IMR-90 (cell line): Measurements from ENCODE around the gene NEAT1.

Experiments
- CTCF ChIP-seq: conservative IDR thresholded peaks from 2 replicates; pipeline ENCODE4 v1.5.1; 2012; ENCODE audit warnings: mild to moderate bottlenecking, low read depth, low read length, improper control_type of control experiment
- ELK1 ChIP-seq: fragments of 150-350 bp; IDR thresholded peaks from 2 replicates; pipeline ENCODE4 v1.6.1; 2016; ENCODE audit warnings: low read depth, mild to moderate bottlenecking, low read length, moderate library complexity, borderline replicate concordance
- MXI1 ChIP-seq: IDR thresholded peaks from 2 replicates; pipeline ENCODE4 v1.6.1; 2012; ENCODE audit warnings: low read depth, mild to moderate bottlenecking, low read length, moderate library complexity, borderline replicate concordance

GRCh38 chr11:65435411-65435931 is 12.9 kb downstream of the NEAT1 start:
- no peak for TF ChIP-seq CTCF
- TF ChIP-seq MXI1, result no peak
- TF ChIP-seq ELK1, result no peak
